HEK293 (cell line): ENCODE data around the gene SNRPA1.

Source experiments
- CTCF ChIA-PET: fragments of 350-600 bp; formaldehyde crosslinking; extraction: SDS; loops from one replicate; lab custom pipeline; 2021; ENCODE audit warnings: antibody characterized with exemption; lab: Yijun Ruan, JAX
- POLR2A ChIA-PET: fragments of 300-600 bp; formaldehyde crosslinking; extraction: SDS; loops from one replicate; lab custom pipeline; 2020; ENCODE audit warnings: antibody characterized with exemption, inconsistent platforms; lab: Yijun Ruan, JAX
- H3K27ac ChIP-seq: fragments of 200-500 bp; sonication (Bioruptor generic); 2 replicates; pipeline ENCODE4 v1.5.1; 2014; ENCODE audit warnings: low read depth, low read length, control low read depth, inconsistent platforms; ENCODE audit errors: extremely low read depth
- H3K36me3 ChIP-seq, 2 experiments: fragments of 200-500 bp in 1 of 2; sonication (Bioruptor generic) in 1 of 2; 1 replicate in 1 of 2; 2 replicates in 1 of 2; pipeline ENCODE4 v1.5.1; 2014 to 2017; ENCODE audit warnings: inconsistent platforms in 2 of 2, low read length in 2 of 2; ENCODE audit not compliant: control insufficient read depth in 2 of 2, insufficient read depth in 1 of 2
- H3K4me1 ChIP-seq: fragments of 200-500 bp; sonication (Bioruptor generic); 2 replicates; pipeline ENCODE4 v1.5.1; 2014; ENCODE audit warnings: mild to moderate bottlenecking, low read length, inconsistent platforms; ENCODE audit not compliant: control insufficient read depth, insufficient read depth
- H3K4me3 ChIP-seq: 2 replicates; pipeline ENCODE4 v1.5.1; 2011; ENCODE audit warnings: low read depth, mild to moderate bottlenecking, control low read depth, low read length, moderate library complexity
- H3K9me3 ChIP-seq: fragments of 200-500 bp; sonication (Bioruptor generic); 2 replicates; pipeline ENCODE4 v1.5.1; 2014; ENCODE audit warnings: low read depth, low read length, inconsistent platforms; ENCODE audit not compliant: control insufficient read depth, insufficient read depth
- FEZF1 ChIP-seq: fragments of 450-650 bp; formaldehyde crosslinking; IDR thresholded peaks from 2 replicates; pipeline ENCODE4 v1.5.1; 2016; ENCODE audit warnings: missing biosample characterization, missing genetic modification characterization
- GFI1B ChIP-seq: fragments of 450-650 bp; formaldehyde crosslinking; IDR thresholded peaks from 2 replicates; pipeline ENCODE4 v1.5.1; 2016; ENCODE audit warnings: missing biosample characterization, missing genetic modification characterization
- SP7 ChIP-seq: fragments of 450-650 bp; formaldehyde crosslinking; IDR thresholded peaks from 2 replicates; pipeline ENCODE4 v1.5.1; 2016; ENCODE audit warnings: missing biosample characterization, missing genetic modification characterization
- ZBTB17 ChIP-seq: fragments of 450-650 bp; formaldehyde crosslinking; IDR thresholded peaks from 2 replicates; pipeline ENCODE4 v1.5.1; 2016; ENCODE audit warnings: missing biosample characterization, missing genetic modification characterization
- ZBTB48 ChIP-seq: fragments of 450-650 bp; formaldehyde crosslinking; IDR thresholded peaks from 2 replicates; pipeline ENCODE4 v1.5.1; 2016; ENCODE audit warnings: missing biosample characterization, missing genetic modification characterization
- ZBTB8A ChIP-seq: fragments of 450-650 bp; formaldehyde crosslinking; IDR thresholded peaks from 2 replicates; pipeline ENCODE4 v1.5.1; 2016; ENCODE audit warnings: missing biosample characterization, missing genetic modification characterization
- ZFP41 ChIP-seq: fragments of 450-650 bp; formaldehyde crosslinking; IDR thresholded peaks from 2 replicates; pipeline ENCODE4 v1.5.1; 2016; ENCODE audit warnings: missing biosample characterization, missing genetic modification characterization, borderline replicate concordance
- ZNF10 ChIP-seq: fragments of 450-650 bp; formaldehyde crosslinking; IDR thresholded peaks from 2 replicates; pipeline ENCODE4 v1.5.1; 2017; ENCODE audit warnings: missing biosample characterization, missing genetic modification characterization
- ZNF138 ChIP-seq: fragments of 450-650 bp; formaldehyde crosslinking; IDR thresholded peaks from 2 replicates; pipeline ENCODE4 v1.5.1; 2016; ENCODE audit warnings: missing biosample characterization, missing genetic modification characterization, borderline replicate concordance
- ZNF19 ChIP-seq: fragments of 450-650 bp; formaldehyde crosslinking; IDR thresholded peaks from 2 replicates; pipeline ENCODE4; 2016; ENCODE audit warnings: missing biosample characterization, missing genetic modification characterization, low read depth
- ZNF202 ChIP-seq: fragments of 450-650 bp; formaldehyde crosslinking; IDR thresholded peaks from 2 replicates; pipeline ENCODE4 v1.5.1; 2016; ENCODE audit warnings: missing biosample characterization, missing genetic modification characterization, borderline replicate concordance
- ZNF223 ChIP-seq: fragments of 450-650 bp; formaldehyde crosslinking; IDR thresholded peaks from 2 replicates; pipeline ENCODE4 v1.5.1; 2016; ENCODE audit warnings: missing biosample characterization, missing genetic modification characterization
- ZNF239 ChIP-seq: fragments of 450-650 bp; formaldehyde crosslinking; IDR thresholded peaks from 2 replicates; pipeline ENCODE4 v1.5.1; 2016; ENCODE audit warnings: missing biosample characterization, missing genetic modification characterization
- ZNF341 ChIP-seq: fragments of 450-650 bp; formaldehyde crosslinking; IDR thresholded peaks from 2 replicates; pipeline ENCODE4; 2016; ENCODE audit warnings: low read depth, missing biosample characterization, missing genetic modification characterization
- ZNF510 ChIP-seq: fragments of 450-650 bp; formaldehyde crosslinking; IDR thresholded peaks from 2 replicates; pipeline ENCODE4 v1.5.1; 2018; ENCODE audit warnings: mild to moderate bottlenecking, missing genetic modification characterization, missing biosample characterization; ENCODE audit not compliant: insufficient replicate concordance
- ZNF529 ChIP-seq: fragments of 450-650 bp; formaldehyde crosslinking; IDR thresholded peaks from 2 replicates; pipeline ENCODE4 v1.5.1; 2017; ENCODE audit warnings: missing genetic modification characterization, missing biosample characterization; ENCODE audit not compliant: insufficient replicate concordance
- ZNF555 ChIP-seq: fragments of 450-650 bp; formaldehyde crosslinking; conservative IDR thresholded peaks from 2 replicates; pipeline ENCODE4 v1.5.1; 2017; ENCODE audit warnings: missing biosample characterization, mild to moderate bottlenecking, missing genetic modification characterization, inconsistent platforms
- ZNF585B ChIP-seq: fragments of 450-650 bp; formaldehyde crosslinking; IDR thresholded peaks from 2 replicates; pipeline ENCODE4 v1.5.1; 2016; ENCODE audit warnings: missing biosample characterization, missing genetic modification characterization
- ZNF623 ChIP-seq: fragments of 450-650 bp; formaldehyde crosslinking; IDR thresholded peaks from 2 replicates; pipeline ENCODE4 v1.5.1; 2016; ENCODE audit warnings: missing biosample characterization, missing genetic modification characterization
- ZNF658 ChIP-seq: fragments of 450-650 bp; formaldehyde crosslinking; IDR thresholded peaks from 2 replicates; pipeline ENCODE4; 2016; ENCODE audit warnings: missing biosample characterization, missing genetic modification characterization
- ZNF677 ChIP-seq: fragments of 450-650 bp; IDR thresholded peaks from 2 replicates; pipeline ENCODE4 v1.5.0; 2018; ENCODE audit warnings: missing biosample characterization, mild to moderate bottlenecking, missing genetic modification characterization, moderate library complexity
- ZNF707 ChIP-seq: fragments of 450-650 bp; formaldehyde crosslinking; IDR thresholded peaks from 2 replicates; pipeline ENCODE4 v1.5.1; 2016; ENCODE audit warnings: missing biosample characterization, missing genetic modification characterization
- ZNF837 ChIP-seq: fragments of 450-650 bp; formaldehyde crosslinking; IDR thresholded peaks from 2 replicates; pipeline ENCODE4 v1.5.1; 2016; ENCODE audit warnings: missing biosample characterization, missing genetic modification characterization
- ZSCAN16 ChIP-seq: fragments of 450-650 bp; formaldehyde crosslinking; IDR thresholded peaks from 2 replicates; pipeline ENCODE4 v1.5.1; 2016; ENCODE audit warnings: missing biosample characterization, missing genetic modification characterization
- TF ChIP-seq, protein P1 (sequence below): fragments of 450-650 bp; formaldehyde crosslinking; IDR thresholded peaks from 2 replicates; pipeline ENCODE4 v1.5.1; 2016; ENCODE audit warnings: missing biosample characterization, missing genetic modification characterization
- TF ChIP-seq, protein P2 (sequence below): fragments of 450-650 bp; formaldehyde crosslinking; IDR thresholded peaks from 2 replicates; pipeline ENCODE4 v1.5.1; 2016; ENCODE audit warnings: missing biosample characterization, missing genetic modification characterization
- TF ChIP-seq, protein P3 (sequence below): fragments of 450-650 bp; IDR thresholded peaks from 2 replicates; pipeline ENCODE4 v1.5.1; 2018; ENCODE audit warnings: missing biosample characterization, mild to moderate bottlenecking, missing genetic modification characterization
- TF ChIP-seq, protein P4 (sequence below): fragments of 450-650 bp; formaldehyde crosslinking; IDR thresholded peaks from 2 replicates; pipeline ENCODE4 v1.5.1; 2016; ENCODE audit warnings: missing biosample characterization, missing genetic modification characterization

SNRPA1 gene

DNA sequence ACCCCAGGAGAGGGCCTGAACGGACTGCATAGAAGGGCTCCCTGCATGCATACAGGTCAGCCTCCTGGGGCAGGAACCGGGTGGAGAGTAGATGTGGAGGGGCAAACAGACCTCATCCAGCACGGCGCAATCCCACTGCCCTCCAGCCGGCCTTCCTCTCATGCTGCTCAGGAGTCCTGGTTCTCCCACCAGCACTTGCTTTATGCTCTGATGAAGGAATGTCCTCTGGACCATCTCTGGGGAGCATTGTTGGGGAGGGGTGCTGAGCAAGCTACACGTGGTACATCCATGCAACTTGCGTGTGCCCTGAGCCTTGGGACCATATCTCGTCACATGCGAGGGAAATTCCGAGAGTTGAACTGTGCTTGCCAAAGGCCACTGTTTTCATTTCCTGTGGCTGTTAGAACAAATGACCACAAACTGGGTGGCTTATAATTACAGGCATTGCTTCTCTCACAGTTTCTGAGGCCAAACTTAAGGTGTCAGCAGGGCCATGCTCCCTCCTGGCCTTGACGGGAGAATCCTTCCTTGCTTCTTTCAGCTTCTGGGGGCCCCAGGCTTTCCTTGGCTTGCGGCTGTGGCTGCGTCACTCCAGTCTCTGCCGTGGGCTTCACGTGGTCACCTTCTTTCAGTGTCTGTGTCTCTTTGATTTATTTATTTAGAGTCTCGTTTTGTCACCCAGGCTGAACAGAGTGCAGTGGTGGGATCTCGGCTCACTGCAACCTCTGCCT, 30.0 kb downstream of the SNRPA1 start:
- Histone ChIP-seq H3K36me3 (peaks cover 0 to 16% of the 10 kb centered on the region in 2 experiments; a peak in 2 of 3 replicates), H3K4me1 (no peaks in the 10 kb centered on the region), H3K27ac (no peak overlapping the region), H3K9me3 (no peaks in the 10 kb centered on the region), H3K4me3 (no peak overlapping the region)
- TF ChIP-seq, protein P1, sequence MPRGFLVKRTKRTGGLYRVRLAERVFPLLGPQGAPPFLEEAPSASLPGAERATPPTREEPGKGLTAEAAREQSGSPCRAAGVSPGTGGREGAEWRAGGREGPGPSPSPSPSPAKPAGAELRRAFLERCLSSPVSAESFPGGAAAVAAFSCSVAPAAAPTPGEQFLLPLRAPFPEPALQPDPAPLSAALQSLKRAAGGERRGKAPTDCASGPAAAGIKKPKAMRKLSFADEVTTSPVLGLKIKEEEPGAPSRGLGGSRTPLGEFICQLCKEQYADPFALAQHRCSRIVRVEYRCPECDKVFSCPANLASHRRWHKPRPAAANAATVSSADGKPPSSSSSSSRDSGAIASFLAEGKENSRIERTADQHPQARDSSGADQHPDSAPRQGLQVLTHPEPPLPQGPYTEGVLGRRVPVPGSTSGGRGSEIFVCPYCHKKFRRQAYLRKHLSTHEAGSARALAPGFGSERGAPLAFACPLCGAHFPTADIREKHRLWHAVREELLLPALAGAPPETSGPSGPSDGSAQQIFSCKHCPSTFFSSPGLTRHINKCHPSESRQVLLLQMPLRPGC, result no peak
- no peak for TF ChIP-seq ZNF341 (tag by site-specific recombination)
- no peak for TF ChIP-seq ZNF510 (tag by site-specific recombination)
- TF ChIP-seq ZBTB48, result no peak
- TF ChIP-seq ZNF677 (tag by site-specific recombination), result no peak
- TF ChIP-seq ZNF239 (tag by site-specific recombination), result no peak
- TF ChIP-seq ZNF202 (tag by site-specific recombination), result no peak
- TF ChIP-seq, protein P2, sequence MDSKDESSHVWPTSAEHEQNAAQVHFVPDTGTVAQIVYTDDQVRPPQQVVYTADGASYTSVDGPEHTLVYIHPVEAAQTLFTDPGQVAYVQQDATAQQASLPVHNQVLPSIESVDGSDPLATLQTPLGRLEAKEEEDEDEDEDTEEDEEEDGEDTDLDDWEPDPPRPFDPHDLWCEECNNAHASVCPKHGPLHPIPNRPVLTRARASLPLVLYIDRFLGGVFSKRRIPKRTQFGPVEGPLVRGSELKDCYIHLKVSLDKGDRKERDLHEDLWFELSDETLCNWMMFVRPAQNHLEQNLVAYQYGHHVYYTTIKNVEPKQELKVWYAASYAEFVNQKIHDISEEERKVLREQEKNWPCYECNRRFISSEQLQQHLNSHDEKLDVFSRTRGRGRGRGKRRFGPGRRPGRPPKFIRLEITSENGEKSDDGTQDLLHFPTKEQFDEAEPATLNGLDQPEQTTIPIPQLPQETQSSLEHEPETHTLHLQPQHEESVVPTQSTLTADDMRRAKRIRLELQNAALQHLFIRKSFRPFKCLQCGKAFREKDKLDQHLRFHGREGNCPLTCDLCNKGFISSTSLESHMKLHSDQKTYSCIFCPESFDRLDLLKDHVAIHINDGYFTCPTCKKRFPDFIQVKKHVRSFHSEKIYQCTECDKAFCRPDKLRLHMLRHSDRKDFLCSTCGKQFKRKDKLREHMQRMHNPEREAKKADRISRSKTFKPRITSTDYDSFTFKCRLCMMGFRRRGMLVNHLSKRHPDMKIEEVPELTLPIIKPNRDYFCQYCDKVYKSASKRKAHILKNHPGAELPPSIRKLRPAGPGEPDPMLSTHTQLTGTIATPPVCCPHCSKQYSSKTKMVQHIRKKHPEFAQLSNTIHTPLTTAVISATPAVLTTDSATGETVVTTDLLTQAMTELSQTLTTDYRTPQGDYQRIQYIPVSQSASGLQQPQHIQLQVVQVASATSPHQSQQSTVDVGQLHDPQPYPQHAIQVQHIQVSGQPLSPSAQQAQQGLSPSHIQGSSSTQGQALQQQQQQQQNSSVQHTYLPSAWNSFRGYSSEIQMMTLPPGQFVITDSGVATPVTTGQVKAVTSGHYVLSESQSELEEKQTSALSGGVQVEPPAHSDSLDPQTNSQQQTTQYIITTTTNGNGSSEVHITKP (tag by site-specific recombination), result no peak
- no peak for TF ChIP-seq ZNF837
- TF ChIP-seq ZSCAN16, result no peak
- TF ChIP-seq FEZF1 (tag by site-specific recombination), result no peak
- TF ChIP-seq ZNF10 (tag by site-specific recombination), result no peak
- POLR2A ChIA-PET, result no interaction called here
- CTCF ChIA-PET, result no interaction called here

DNA sequence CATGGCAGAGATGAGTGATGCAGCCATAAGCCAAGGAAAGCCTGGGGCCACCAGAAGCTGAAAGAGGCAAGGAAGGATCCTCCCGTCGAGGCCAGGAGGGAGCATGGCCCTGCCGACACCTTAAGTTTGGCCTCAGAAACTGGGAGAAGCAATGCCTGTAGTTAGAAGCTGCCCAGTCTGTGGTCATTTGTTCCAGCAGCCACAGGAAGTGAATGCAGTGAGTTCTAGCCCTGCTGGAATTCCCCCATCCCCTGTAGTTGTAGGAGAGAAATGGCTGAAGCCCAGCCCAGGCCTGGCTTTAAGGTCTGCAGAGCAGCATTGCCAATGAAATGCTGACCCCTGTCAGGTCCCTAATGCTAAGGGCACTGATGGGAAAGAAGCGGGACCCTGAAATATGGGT, 31.0 kb downstream of the SNRPA1 start:
- CTCF ChIA-PET, result interaction anchor here (0.9 to 1.1 kb wide), 2 partner anchors 248 to 252 kb away, joined by 4 to 5 read pairs; no protein-coding TSS in a partner anchor
- Histone ChIP-seq H3K4me3 (no peak overlapping the region), H3K4me1 (no peaks in the 10 kb centered on the region), H3K9me3 (no peaks in the 10 kb centered on the region), H3K27ac (no peak overlapping the region), H3K36me3 (peaks cover 0 to 5% of the 10 kb centered on the region in 2 experiments; a peak in 1 of 3 replicates)
- POLR2A ChIA-PET, result interaction anchor here (0.9 kb wide), 1 partner anchor 12 kb away, joined by 4 read pairs; the partner anchor contains the start of gene CHSY1
- TF ChIP-seq ZNF555 (tag by site-specific recombination), result no peak
- TF ChIP-seq, protein P3, sequence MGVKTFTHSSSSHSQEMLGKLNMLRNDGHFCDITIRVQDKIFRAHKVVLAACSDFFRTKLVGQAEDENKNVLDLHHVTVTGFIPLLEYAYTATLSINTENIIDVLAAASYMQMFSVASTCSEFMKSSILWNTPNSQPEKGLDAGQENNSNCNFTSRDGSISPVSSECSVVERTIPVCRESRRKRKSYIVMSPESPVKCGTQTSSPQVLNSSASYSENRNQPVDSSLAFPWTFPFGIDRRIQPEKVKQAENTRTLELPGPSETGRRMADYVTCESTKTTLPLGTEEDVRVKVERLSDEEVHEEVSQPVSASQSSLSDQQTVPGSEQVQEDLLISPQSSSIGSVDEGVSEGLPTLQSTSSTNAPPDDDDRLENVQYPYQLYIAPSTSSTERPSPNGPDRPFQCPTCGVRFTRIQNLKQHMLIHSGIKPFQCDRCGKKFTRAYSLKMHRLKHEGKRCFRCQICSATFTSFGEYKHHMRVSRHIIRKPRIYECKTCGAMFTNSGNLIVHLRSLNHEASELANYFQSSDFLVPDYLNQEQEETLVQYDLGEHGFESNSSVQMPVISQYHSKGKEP, result no peak
- no peak for TF ChIP-seq ZNF19 (tag by site-specific recombination)
- no peak for TF ChIP-seq SP7
- no peak for TF ChIP-seq ZNF658 (tag by site-specific recombination)
- no peak for TF ChIP-seq ZNF138
- no peak for TF ChIP-seq ZNF707 (tag by site-specific recombination)
- no peak for TF ChIP-seq ZFP41 (tag by site-specific recombination)
- TF ChIP-seq ZBTB17 (tag by site-specific recombination), result no peak
- no peak for TF ChIP-seq GFI1B (tag by site-specific recombination)
- TF ChIP-seq ZNF223, result no peak
- TF ChIP-seq ZNF529 (tag by site-specific recombination), result no peak
- no peak for TF ChIP-seq ZNF623 (tag by site-specific recombination)
- TF ChIP-seq, protein P4, sequence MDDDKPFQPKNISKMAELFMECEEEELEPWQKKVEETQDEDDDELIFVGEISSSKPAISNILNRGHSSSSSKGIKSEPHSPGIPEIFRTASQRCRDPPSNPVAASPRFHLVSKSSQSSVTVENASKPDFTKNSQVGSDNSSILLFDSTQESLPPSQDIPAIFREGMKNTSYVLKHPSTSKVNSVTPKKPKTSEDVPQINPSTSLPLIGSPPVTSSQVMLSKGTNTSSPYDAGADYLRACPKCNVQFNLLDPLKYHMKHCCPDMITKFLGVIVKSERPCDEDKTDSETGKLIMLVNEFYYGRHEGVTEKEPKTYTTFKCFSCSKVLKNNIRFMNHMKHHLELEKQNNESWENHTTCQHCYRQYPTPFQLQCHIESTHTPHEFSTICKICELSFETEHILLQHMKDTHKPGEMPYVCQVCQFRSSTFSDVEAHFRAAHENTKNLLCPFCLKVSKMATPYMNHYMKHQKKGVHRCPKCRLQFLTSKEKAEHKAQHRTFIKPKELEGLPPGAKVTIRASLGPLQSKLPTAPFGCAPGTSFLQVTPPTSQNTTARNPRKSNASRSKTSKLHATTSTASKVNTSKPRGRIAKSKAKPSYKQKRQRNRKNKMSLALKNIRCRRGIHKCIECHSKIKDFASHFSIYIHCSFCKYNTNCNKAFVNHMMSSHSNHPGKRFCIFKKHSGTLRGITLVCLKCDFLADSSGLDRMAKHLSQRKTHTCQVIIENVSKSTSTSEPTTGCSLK (tag by site-specific recombination), result no peak
- TF ChIP-seq ZNF585B (tag by site-specific recombination), result no peak
- no peak for TF ChIP-seq ZBTB8A (tag by site-specific recombination)
